ENCODE results near the gene SLCO1A2. TPM values are rescaled to one million over a fixed set of nuclear protein-coding genes. Genes with fewer than 3 reads are reported as not detected.

Gene SLCO1A2
- total RNA-seq, 1 experiment from 2014 or later, result 1.2 TPM

DNA sequence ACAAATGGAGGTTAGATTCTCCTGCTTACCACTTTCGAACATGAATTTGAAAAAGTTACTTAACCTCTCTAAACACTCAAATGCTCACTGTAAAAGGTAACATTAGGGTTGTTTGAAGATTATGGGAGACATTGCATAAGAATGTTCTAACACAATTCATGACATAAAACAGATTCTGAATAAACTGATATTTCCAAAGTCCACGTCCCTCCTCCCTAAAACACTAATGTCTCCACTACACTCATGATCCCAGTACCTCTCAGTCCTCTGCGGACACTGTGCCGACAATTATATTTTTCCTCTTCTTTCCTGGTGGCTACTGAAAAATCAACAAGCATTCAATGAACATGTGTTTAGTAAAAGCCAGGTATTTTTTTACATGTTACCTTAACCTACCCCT lies 19.2 kb upstream of the SLCO1A2 start:
- intact Hi-C loops (cut with micrococcal nuclease; ENCODE audit: unreplicated experiment), result no loop called here
- Mint-ChIP-seq H3K4me1 (ENCODE audit: low read depth, unreplicated experiment) (no peaks in the 10 kb centered on the region), H3K27ac (ENCODE audit: unreplicated experiment) (no peak overlapping the region), H3K9me3 (ENCODE audit: unreplicated experiment) (no peaks in the 10 kb centered on the region), H3K36me3 (ENCODE audit: insufficient read depth, unreplicated experiment) (no peaks in the 10 kb centered on the region), H3K4me3 (ENCODE audit: unreplicated experiment) (no peak overlapping the region), H3K27me3 (ENCODE audit: insufficient read depth, unreplicated experiment) (peaks cover 8% of the 10 kb centered on the region)
- H3K36me3 ChIP-seq (ENCODE audit: control insufficient read depth, insufficient read depth, low read length), result no peaks in the 10 kb centered on the region
- TF ChIP-seq CTCF (IDR thresholded peaks at IDR 0.05; ENCODE audit: insufficient read depth in 1 of 2, low read depth in 1 of 2, low read length in 1 of 2, severe bottlenecking in 1 of 2, unreplicated experiment in 1 of 2), result no peak
- DNase-seq, result no peak
- no TSS peak for BruUV-seq (replicated peaks)
- no peak overlapping the region for H3K4me3 ChIP-seq (ENCODE audit: low read depth, low read length)
- ChIA-PET CTCF (no interaction called here), POLR2A (no interaction called here)
- H3K27me3 ChIP-seq (replicated peaks; ENCODE audit: control insufficient read depth, insufficient read depth, low read length), result peaks cover 1% of the 10 kb centered on the region
- no peaks in the 10 kb centered on the region for H3K9me3 ChIP-seq
- no peaks in the 10 kb centered on the region for H3K4me1 ChIP-seq

- Histone ChIP-seq H3K27me3 (replicated peaks; ENCODE audit: control insufficient read depth, insufficient read depth, low read length) (peaks cover 1% of the 10 kb centered on the region), H3K4me3 (ENCODE audit: low read depth, low read length) (no peak overlapping the region), H3K4me1 (no peaks in the 10 kb centered on the region), H3K36me3 (ENCODE audit: control insufficient read depth, insufficient read depth, low read length) (no peaks in the 10 kb centered on the region), H3K9me3 (no peaks in the 10 kb centered on the region)
- no peaks in the 10 kb centered on the region for H3K36me3 Mint-ChIP-seq (ENCODE audit: insufficient read depth, unreplicated experiment)
- TF ChIP-seq CTCF (IDR thresholded peaks at IDR 0.05; ENCODE audit: insufficient read depth in 1 of 2, low read depth in 1 of 2, low read length in 1 of 2, severe bottlenecking in 1 of 2, unreplicated experiment in 1 of 2), result no peak
- no peak overlapping the region for H3K4me3 Mint-ChIP-seq (ENCODE audit: unreplicated experiment)
- H3K27me3 Mint-ChIP-seq (ENCODE audit: insufficient read depth, unreplicated experiment), result peaks cover 10% of the 10 kb centered on the region
- POLR2A ChIA-PET, result no interaction called here
- BruUV-seq (replicated peaks), result no TSS peak
- intact Hi-C loops (cut with micrococcal nuclease; ENCODE audit: unreplicated experiment), result no loop called here
- H3K4me1 Mint-ChIP-seq (ENCODE audit: low read depth, unreplicated experiment), result no peaks in the 10 kb centered on the region
- H3K9me3 Mint-ChIP-seq (ENCODE audit: unreplicated experiment), result no peaks in the 10 kb centered on the region
- CTCF ChIA-PET, result no interaction called here
- no peak overlapping the region for H3K27ac Mint-ChIP-seq (ENCODE audit: unreplicated experiment)
- DNase-seq, result no peak
Observed at GRCh38 chr12:21353487-21353886, 18.8 kb upstream of the SLCO1A2 start.

- no peak overlapping the region for H3K4me3 Mint-ChIP-seq (ENCODE audit: unreplicated experiment)
- TF ChIP-seq CTCF (IDR thresholded peaks at IDR 0.05; ENCODE audit: insufficient read depth in 1 of 2, low read depth in 1 of 2, low read length in 1 of 2, severe bottlenecking in 1 of 2, unreplicated experiment in 1 of 2), result no peak
- Histone ChIP-seq H3K36me3 (ENCODE audit: control insufficient read depth, insufficient read depth, low read length) (no peaks in the 10 kb centered on the region), H3K27me3 (replicated peaks; ENCODE audit: control insufficient read depth, insufficient read depth, low read length) (peaks cover 1% of the 10 kb centered on the region), H3K4me3 (ENCODE audit: low read depth, low read length) (no peak overlapping the region), H3K4me1 (no peaks in the 10 kb centered on the region), H3K9me3 (no peaks in the 10 kb centered on the region)
- no TSS peak for BruUV-seq (replicated peaks)
- no peaks in the 10 kb centered on the region for H3K9me3 Mint-ChIP-seq (ENCODE audit: unreplicated experiment)
- no peaks in the 10 kb centered on the region for H3K4me1 Mint-ChIP-seq (ENCODE audit: low read depth, unreplicated experiment)
- intact Hi-C loops (cut with micrococcal nuclease; ENCODE audit: unreplicated experiment), result no loop called here
- ChIA-PET CTCF (no interaction called here), POLR2A (no interaction called here)
- no peaks in the 10 kb centered on the region for H3K36me3 Mint-ChIP-seq (ENCODE audit: insufficient read depth, unreplicated experiment)
- H3K27me3 Mint-ChIP-seq (ENCODE audit: insufficient read depth, unreplicated experiment), result peaks cover 17% of the 10 kb centered on the region
- H3K27ac Mint-ChIP-seq (ENCODE audit: unreplicated experiment), result no peak overlapping the region
- DNase-seq, result no peak
Observed at GRCh38 chr12:21350975-21351374, 16.3 kb upstream of the SLCO1A2 start.
